Measurements from ENCODE around the gene ZNF433.

GRCh38 chr19:11964858-11965645 is 70.4 kb downstream of the ZNF433 start, which contains the start of gene ZNF763:
- no peak for TF ChIP-seq CTCF (conservative IDR thresholded peaks at IDR 0.05; ENCODE audit: low read depth in 2 of 2)
- TF ChIP-seq ZNF462 (CRISPR knock-in tag; IDR thresholded peaks at IDR 0.05), result no peak

Measured in GM23338 (cell line).